GM08714 (cell line): ENCODE results near the gene KIF5C.

Source experiments
- H3K4me3 ChIP-seq: fragments of 200-500 bp; sonication (Bioruptor generic); 2 replicates; pipeline ENCODE4 v1.5.1; 2014; ENCODE audit warnings: mild to moderate bottlenecking, low read length, inconsistent platforms
- ZNF274 ChIP-seq: IDR thresholded peaks from 2 replicates; pipeline ENCODE4 v1.6.1; 2012; ENCODE audit warnings: mild to moderate bottlenecking, low read depth, low read length

KIF5C gene

GRCh38 chr2:148953426-148953825 is 78.4 kb downstream of the KIF5C start:
- no peak for TF ChIP-seq ZNF274
- H3K4me3 ChIP-seq, result no peak overlapping the region

DNA sequence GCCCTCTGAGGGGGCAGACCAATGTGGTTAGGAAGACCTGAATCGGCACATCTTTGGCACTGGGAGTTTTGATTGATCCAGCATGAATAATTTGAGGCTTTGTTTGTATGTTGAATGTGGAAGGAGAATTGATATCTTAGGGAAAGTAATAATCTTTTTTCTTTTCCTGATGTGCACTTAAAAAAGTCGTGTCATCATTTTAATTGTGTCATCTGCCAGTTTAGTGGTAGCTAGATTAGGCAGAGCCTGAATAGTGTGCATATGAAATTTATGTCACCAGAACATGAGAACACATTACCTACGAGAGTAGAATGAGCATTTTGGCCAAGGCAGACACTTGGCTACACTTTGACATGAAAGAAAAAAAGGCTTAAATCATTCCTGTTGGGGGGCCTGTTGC is 79.5 kb downstream of the KIF5C start:
- no peak for TF ChIP-seq ZNF274
- no peak overlapping the region for H3K4me3 ChIP-seq

DNA sequence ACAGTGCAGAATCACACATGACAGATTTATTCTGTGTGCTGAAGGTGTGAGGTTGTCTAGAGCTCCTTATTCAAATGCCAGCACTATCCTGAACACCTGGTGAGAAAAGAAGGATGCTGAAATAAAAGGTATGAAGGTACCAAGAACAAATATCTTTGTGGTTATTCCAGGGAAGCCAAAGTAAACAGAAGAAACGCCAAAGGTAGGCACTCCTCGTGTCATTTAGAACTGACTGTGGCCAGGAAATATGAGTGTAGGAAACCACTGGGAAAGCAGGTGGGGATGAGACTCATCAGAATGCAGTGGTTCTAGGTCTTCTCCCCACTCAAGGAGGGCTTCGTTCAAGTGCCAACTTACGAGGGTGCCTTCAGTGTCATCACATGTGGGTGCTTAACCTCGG is 80.8 kb downstream of the KIF5C start:
- TF ChIP-seq ZNF274, result no peak
- no peak overlapping the region for H3K4me3 ChIP-seq

DNA sequence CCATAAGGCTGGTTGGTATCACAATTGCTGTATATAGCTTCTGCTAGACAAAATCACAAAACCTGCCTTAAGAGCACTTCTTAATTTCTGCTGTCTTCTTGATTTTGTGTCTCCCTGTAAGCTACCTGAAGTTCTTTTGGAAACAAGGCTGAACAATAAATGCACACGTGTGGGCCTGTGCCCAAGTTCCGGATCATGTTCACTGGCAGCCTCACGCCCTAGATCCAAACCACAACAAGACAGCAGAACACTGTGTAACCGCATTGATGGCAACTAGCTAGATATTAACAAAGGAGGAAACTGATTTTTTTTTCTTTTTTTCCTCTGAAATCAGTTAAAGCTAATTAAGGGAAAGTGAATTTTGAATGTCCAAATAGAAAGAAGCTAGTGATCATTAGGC is 82.0 kb downstream of the KIF5C start:
- no peak overlapping the region for H3K4me3 ChIP-seq
- no peak for TF ChIP-seq ZNF274

DNA sequence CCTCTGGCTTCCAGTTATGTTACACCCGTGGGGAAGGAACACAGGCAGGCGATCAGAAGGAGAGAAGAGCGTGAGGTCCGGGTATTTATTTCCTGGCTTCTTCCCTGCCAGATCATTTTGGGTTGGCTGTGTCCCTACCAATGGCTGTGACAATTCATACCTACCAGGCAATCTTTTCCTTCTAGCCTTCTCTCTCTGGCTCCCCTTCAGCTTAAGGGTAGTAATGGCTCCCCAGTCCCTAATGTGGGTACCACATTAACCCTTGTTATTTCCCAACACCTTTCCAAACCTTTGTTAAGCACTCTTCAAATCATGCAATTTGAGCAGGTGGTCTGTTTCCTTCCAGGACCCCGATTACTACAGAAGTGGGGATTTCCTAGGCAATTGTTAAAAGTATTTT is 84.7 kb downstream of the KIF5C start:
- no peak for TF ChIP-seq ZNF274
- H3K4me3 ChIP-seq, result no peak overlapping the region

DNA sequence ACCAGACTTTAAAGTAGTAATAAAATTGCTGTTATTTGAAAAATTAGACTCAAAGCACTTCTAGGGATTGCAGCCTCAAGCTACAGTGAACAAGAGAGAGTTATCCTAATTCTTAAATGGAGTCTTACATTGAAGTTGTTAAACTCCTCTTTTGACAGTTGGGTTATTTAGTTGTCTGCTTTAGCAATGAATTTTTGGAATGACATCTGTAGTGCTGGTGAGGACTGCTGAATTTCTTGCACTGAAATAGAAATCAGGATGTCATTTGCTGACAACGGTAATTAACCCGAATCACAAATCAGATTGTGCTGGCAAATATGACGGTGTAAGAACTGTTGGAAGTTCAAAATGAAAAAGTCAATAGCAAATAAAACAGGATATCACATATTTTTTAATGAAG is 85.5 kb downstream of the KIF5C start:
- no peak for TF ChIP-seq ZNF274
- no peak overlapping the region for H3K4me3 ChIP-seq

GRCh38 chr2:148963461-148963860 is 88.4 kb downstream of the KIF5C start:
- no peak overlapping the region for H3K4me3 ChIP-seq
- no peak for TF ChIP-seq ZNF274

DNA sequence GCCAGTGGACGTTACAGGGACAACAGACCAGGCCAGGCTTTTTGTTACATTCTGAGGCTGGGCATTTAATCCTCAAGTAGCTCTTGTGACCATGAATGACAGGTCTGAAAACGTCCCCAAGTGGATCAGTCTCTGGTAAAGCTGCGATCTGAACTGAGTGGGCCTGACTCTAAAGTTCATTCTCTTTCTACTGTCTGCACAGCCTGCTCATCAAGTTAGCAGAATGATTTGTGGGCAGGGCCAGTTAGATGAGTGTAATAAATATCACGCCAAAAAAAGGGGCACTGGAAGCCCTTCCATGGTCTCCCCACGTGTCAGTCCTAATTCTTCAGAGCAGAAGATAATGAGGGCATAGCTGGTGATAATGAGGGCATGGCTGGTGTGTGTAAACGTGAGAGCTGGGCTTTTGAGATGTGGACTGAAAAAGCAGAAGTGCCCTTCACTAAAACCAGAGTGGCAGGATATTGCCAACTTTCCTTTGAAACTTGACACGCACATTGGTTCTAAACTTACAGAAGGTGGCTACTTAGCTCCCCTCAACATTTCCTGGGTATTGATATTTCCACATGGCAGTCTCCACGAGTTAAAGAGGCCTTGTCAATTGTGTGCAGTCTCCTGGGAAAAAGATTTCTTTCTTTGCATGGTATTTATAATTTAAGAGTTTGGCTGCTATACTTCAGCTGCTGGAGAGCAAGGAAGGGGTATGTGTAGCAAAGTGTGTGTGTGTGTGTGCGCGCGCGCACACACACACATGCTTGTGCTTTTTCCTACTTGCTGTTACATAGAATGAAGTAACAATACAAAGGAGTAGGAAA is 90.8 kb downstream of the KIF5C start:
- no peak overlapping the region for H3K4me3 ChIP-seq
- no peak for TF ChIP-seq ZNF274

DNA sequence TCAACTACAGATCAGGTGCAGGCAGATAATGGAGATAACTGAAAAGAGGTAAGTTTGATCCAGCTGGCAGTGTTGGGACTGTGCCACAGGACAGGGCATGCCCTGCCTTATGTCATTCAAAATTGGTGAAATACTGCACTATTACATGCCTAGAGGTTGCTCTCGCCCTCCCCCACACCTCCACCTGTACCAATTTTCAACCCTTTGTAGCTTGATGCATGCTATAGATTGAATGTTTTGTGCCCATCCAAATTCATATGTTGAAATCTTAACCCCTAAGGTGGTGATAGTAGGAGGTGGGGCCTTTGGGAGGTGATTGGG is 91.4 kb downstream of the KIF5C start:
- no peak overlapping the region for H3K4me3 ChIP-seq
- TF ChIP-seq ZNF274, result no peak

DNA sequence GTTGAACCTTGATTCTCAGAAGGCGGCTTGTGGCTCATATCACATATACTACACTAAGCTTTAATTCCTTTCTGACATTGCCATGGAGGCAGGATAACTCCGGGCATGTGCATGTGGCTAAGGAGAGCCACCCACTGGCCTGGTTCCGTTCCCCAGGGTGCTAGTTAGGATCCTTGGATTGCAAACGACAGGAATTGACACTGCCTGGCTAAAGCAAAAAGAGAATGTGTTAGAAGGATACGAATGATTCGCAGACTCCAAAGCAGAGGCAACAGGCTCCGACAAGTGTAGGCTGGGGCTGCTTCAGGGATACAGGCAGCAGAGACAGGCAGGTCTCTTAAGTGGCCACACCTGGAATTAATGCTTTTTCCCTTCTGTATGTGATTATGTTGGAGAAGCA is 92.0 kb downstream of the KIF5C start:
- TF ChIP-seq ZNF274, result no peak
- H3K4me3 ChIP-seq, result no peak overlapping the region

DNA sequence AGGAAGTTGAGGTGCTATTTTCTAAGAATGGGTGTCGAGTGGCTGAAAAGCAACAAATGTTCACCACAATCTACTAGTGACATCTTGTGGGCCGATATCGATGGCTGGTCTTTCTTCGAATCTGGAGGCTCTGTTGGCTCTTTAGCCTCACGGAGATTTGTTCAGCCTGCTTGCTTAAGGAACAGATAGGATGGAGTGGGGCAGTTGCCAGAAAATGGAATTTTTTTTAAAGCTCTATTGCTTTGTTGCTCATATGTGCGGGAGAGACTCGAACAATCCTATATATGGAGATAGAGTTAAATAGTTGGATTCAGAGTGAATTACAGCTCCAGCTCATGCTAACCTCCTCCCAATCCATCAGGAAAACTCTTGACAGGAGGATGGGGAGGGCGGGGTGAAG is 92.6 kb downstream of the KIF5C start:
- H3K4me3 ChIP-seq, result no peak overlapping the region
- no peak for TF ChIP-seq ZNF274

- no peak overlapping the region for H3K4me3 ChIP-seq
- no peak for TF ChIP-seq ZNF274
These were observed 93.3 kb downstream of the KIF5C start for GRCh38 chr2:148968301-148968700.

GRCh38 chr2:148968776-148969319 is 93.8 kb downstream of the KIF5C start:
- no peak for TF ChIP-seq ZNF274
- no peak overlapping the region for H3K4me3 ChIP-seq

DNA sequence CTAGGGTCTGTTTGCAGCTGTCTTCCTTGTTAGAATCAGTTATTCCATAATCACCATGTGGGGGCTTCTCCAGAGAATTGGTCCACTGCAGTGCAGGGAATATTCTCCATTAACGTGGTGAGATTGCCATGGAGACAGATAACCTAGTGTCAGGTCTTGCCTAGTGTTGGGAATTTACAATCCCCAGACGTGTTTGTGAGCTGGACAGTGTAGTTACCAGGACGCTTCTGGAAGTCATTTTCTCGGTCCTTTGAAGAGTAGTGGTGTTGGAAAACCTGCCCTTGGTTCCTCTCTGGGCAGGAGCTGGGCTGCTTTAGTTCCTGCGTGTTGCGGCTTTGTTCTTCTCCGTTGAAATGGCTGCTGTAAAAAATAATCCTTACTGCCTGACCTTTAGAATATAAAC is 94.6 kb downstream of the KIF5C start:
- H3K4me3 ChIP-seq, result no peak overlapping the region
- TF ChIP-seq ZNF274, result no peak

GRCh38 chr2:148970385-148970784 is 95.4 kb downstream of the KIF5C start:
- no peak for TF ChIP-seq ZNF274
- H3K4me3 ChIP-seq, result no peak overlapping the region

DNA sequence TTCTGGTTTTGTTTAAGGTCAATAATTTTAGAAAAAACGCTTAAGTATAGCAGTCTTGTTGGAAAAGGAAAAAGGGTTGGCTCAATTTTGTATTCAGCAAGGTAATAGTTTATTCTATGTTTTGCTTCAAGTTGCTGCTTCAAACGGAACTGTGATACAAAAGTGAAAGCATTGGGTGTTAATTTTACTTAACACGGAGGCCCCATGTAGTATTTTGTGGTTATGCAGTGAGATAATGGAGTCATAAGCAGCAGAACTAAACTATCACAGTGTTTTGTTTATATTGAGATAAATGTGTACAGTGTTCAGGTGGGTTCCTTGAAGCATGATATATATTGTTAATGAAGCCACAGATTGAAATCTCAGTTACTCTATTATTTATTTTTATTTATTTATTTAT is 96.5 kb downstream of the KIF5C start:
- TF ChIP-seq ZNF274, result no peak
- no peak overlapping the region for H3K4me3 ChIP-seq
